Stimulated activated CD4-positive, alpha-beta T cell treated with anti-CD3 and anti-CD28 coated beads, Interleukin-12 subunit alpha, Interleukin-12 subunit beta, amount 100 ng/mL, for 48 hours (primary cell): ENCODE data around the gene NPTX1.

ENCODE experiments used
- DNase-seq, 3 donors: peaks; one replicate each; pipeline ENCODE4 v3.0.0-alpha.2; 2020; ENCODE audit warnings: low read depth in 2 of 3, low spot score in 1 of 3

The NPTX1 gene

GRCh38 chr17:80445007-80445725 is 31.2 kb downstream of the NPTX1 start:
- DNase-seq: no peak

DNA sequence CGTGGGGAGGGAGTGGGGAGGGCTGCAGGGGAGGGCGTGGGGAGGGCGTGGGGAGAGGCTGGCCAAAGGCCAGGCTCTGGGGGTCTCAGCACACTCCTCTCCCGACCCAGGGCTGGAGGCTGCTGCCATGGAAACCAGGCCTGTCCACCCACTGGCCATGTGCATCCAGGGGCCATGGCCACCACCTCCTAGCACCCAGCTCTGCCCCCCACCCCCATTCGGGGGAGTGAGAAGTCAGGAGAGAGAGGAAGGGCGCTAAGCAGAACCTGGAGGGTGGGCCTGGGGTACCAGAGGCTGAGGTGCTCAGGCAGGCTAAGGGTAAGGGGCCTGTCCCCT is 31.8 kb downstream of the NPTX1 start:
- DNase-seq: no peak

GRCh38 chr17:80443916-80444643 is 32.3 kb downstream of the NPTX1 start:
- no peak for DNase-seq

GRCh38 chr17:80443498-80443897 is 32.9 kb downstream of the NPTX1 start:
- no peak for DNase-seq

DNA sequence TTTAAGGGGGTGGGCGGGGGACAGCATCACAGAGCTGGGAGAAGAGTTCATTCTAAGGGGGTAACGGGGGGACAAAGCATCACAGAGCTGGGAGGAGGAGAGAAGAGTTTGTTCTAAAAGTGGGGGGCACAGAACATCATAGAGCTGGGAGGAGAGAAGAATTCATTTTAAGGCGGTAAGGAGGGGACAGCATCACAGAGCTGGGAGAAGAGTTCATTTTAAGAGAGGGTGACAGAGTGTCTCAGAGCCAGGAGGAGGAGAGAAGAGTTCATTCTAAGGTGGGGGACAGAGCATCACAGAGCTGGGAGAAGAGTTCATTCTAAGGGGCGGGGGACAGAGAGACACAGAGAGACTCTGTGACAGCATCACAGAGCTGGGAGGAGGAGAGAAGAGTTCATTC is 33.6 kb downstream of the NPTX1 start:
- DNase-seq: no peak

DNA sequence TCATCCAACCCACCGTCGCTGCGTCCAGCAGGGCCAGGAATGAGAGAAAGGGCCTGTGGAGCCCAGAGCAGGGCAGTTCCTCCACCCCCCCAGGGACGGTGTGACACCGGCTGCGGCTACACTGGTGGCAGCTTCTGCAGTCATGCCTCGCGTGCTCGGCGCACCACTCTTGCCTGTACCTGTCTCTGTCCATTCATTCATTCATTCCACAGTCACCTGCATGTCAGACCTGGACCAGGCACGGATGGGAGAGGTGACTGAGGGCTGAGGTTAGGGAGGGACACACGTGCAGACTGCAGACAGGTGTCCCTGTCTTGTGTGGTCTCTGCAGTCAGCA is 34.1 kb downstream of the NPTX1 start:
- DNase-seq: no peak

- DNase-seq: no peak
Observed at GRCh38 chr17:80441598-80442322, 34.6 kb downstream of the NPTX1 start.

DNA sequence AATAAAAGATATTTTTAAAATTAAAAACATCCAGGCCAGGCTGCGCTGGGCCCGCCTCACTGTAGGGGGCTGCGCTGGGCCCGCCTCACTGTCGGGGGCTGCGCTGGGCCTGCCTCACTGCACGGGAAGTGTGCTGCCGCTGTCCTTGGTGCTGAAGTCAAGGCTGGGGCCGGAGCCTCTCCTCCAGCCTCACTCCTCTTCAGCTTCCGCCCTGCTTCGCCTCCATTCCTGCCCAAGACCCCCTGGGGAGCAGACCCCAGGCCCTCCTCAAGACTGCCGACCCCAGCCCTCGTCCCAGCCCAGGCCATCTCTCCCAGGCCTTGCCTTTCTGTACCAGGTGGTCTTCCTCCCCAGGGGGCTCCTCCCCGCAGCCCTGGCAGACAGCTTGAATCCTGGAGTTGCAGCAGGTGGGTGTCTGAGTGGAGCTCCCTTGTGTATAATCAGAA is 35.3 kb downstream of the NPTX1 start:
- peak in 2 of 3 donors; percentile 34 to 39 for DNase-seq

- DNase-seq: no peak
Observed at GRCh38 chr17:80439499-80439898, 36.9 kb downstream of the NPTX1 start.

DNA sequence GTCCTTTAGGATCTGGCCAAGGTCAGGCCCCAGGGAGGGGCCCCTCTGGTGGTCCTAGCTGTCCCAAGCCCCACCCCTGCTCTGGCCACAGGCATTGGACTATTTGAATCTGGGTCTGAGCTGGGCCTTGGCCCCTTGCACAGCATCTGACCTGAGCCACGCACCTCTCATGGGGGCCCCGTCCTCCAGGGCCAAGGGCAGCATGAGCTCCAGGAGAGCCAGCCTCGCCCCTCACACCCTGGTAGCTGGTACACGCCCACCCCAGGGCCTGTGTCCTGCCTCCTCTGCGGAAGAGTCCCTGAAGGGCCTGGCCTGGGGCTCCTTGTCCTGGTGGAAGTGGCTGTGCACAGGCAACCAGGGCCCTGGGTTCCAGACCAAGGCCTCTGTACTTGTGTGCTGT is 37.6 kb downstream of the NPTX1 start:
- DNase-seq: no peak

DNA sequence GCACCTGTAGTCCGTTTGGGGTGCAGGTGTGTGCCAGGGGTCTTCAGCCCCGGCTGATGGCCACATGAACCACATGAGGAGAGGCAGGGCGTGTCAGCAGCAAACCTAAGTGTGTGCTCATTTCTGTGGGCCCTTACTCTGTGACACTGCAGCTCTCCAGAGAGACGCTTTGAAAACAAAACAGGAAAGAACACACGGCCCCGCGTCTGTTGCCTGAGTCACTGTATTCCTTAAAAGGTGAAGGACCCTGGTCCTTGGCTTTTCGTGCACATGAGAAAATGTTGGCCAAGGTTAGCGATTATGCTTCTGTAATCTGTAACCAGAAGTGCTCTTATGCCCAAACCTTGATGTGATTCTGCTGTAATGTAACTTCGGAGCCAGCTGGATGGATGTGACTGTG is 38.9 kb downstream of the NPTX1 start:
- no peak for DNase-seq

DNA sequence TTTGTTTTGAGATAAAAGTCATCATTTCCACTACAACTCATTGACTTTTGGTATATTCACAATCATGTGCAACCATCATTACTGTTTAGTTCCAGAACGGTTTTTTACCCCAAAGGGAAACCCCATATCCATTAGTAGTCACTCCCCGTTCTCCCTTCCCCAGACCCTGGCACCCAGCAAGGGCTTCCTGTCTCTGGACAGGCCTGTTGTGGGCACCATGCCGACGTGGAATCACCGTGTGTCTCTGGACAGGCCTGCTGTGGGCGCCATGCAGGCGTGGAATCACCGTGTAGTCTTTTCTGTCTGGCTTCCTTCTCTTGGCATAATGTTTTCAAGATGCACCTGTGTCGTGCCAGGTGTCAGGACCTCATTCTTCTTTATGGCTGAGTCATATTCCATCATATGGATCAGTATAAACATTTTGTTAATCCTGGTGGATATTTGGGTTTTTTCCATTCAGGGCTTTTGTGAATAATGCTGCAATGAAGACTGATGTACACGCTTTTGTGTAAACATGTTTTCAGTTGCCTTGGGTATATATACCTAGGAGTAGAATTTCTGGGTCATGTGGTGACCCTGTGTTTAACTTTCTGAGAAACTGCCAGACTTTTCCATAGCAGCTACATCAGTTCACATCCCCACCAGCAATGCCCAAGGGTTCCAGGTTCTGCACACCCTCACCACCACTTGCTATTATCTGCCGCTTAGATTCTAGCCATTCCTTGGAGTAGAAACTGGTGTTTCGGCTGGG is 42.3 kb downstream of the NPTX1 start:
- DNase-seq: no peak

GRCh38 chr17:80432961-80433550 is 43.4 kb downstream of the NPTX1 start:
- DNase-seq: no peak

- no peak for DNase-seq
Observed at GRCh38 chr17:80432350-80432955, 44.0 kb downstream of the NPTX1 start.

- DNase-seq: no peak
Observed at GRCh38 chr17:80431246-80432195, 44.9 kb downstream of the NPTX1 start.

GRCh38 chr17:80430446-80431245 is 45.8 kb downstream of the NPTX1 start:
- no peak for DNase-seq

DNA sequence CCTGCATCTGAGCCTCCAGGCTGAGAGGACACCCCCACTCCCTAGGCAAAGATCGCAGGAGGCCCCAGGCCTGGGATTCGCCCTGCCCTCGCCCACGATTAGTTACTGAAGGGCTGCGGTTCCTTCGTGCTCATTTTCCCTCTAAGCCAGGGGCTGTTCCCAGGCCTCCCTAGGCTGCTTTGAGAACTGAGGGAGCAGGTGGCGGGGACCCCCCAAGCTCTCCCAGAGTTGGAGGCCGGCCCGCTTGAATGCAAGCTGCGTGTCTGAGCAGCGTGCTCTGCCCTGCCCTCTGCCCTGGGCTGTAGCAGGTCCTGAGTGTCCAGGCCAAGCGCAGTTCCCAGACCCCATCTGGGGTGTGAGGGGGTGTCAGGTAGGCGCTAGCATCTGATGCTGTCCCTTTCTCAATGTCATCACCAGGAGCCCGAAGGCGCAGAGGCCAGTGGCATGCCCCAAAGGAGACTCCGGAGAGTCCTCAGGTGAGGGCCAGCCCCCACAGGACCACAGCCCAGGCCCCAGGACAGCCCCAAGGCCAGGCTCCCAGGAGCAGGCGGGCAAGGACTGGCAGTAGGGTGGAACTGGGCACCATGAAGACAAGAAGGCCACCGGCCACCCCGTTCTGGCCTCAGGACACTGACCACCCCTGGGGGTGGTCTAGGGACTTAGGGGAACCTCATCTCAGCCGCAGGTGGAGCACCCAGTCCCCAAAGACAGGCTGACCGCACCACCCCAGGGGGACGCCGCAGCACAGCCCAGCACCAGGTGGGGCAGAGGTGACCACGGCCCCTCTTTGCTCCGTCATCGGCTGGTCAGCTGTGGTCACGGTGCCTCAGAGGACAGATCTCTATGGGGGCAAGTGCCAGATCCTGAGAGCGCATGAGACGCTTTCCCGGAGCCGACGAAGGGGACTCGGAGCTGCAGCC is 46.8 kb downstream of the NPTX1 start:
- DNase-seq: no peak

- DNase-seq: no peak
Observed at GRCh38 chr17:80428796-80429195, 47.6 kb downstream of the NPTX1 start.
